Medulla oblongata (tissue), 1 donor: ENCODE data around the gene ENTPD8.
"Not testable (repeated sequence)": the region's sequence is repeated elsewhere in the genome, so short reads cannot be mapped to it uniquely, and the experiment has no call there.

Experiments
- DNase-seq: peaks from one replicate; pipeline ENCODE4 v3.0.0-alpha.2; 2015; ENCODE audit errors: extremely low spot score

Gene ENTPD8

DNA sequence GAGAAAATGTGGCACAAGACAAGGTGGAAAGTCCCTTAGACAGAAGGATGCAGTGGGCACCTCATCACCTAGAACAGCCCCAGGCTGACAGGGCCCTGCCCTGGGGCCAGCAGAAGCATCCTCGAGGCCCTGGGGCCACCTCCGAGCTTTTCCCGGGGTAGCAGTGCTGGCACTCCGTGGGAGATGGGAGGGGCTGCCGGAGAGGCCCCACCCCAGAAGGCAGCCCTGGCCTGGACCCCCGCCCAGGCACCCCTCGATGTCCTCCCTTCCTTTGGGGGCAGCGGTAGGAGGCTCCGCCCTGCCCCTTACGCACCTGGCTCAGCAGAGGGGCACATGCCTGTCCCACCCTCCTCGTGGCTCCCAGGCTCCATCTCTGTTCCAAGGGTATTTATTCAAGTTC, 35.7 kb upstream of the ENTPD8 start:
- no peak for DNase-seq

GRCh38 chr9:137475666-137476065, 34.5 kb upstream of the ENTPD8 start:
- DNase-seq = no peak

- no peak for DNase-seq
Measured at GRCh38 chr9:137474271-137474670, 33.1 kb upstream of the ENTPD8 start.

DNA sequence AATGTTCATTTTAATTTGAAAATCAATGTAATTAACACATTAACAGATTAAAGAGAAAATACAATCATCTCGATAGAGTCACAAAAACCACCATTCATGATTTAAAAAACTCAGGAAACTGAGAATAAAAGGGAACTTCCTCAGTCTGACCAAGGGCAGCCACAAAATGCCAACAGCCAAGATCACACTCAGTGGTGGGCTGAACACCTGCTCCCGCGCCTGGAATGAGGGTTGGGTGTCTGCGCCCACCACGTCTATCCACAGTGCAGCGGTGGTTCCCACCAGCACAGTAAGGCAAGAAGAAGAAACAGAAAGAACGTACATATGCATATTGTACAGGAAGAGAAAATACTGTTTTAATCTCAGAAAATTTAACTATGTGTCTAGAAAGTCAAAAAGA, 29.6 kb upstream of the ENTPD8 start:
- no peak for DNase-seq

- no peak for DNase-seq
Measured at GRCh38 chr9:137467896-137468295, 26.7 kb upstream of the ENTPD8 start.

DNA sequence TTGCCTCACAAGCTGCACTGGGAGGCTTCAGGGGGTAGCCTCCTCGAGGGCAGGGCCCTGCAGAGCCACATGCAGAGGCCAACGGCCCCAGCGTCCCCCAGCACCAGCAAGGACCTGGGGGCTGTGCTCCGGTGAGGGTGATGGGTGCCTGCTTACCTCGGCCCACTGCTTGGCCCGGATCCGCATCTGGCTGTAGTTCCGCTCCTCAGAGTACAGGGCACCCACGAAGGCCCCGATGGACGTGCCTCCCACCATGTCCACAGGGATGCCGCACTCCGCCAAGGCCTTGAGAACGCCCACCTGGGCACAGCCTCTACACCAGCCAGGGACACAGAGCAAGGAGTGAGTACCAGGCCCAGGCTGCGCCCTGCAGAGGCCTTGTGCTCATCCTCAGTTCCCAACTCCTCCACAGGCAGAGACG, 26.0 kb upstream of the ENTPD8 start:
- DNase-seq = no peak

DNA sequence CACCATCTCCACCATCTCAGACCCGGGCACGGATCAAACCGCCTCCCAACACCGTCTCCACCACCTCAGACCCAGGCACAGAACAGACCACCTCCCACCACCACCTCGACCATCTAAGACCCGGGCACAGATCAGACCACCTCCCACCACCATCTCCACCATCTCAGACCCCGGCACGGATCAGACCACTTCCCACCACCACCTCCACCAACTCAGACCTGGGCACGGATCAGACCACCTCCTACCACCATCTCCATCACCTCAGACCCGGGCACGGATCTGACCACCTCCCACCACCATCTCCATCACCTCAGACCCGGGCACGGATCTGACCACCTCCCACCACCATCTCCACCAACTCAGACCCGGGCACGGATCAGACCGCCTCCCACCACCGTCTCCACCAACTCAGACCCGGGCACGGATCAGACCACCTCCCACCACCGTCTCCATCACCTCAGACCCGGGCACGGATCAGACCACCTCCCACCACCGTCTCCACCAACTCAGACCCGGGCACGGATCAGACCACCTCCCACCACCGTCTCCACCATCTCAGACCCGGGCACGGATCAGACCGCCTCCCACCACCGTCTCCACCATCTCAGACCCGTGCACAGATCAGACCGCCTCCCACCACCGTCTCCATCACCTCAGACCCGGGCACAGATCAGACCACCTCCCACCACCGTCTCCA, 25.4 kb upstream of the ENTPD8 start:
- not testable (repeated sequence) for DNase-seq

DNA sequence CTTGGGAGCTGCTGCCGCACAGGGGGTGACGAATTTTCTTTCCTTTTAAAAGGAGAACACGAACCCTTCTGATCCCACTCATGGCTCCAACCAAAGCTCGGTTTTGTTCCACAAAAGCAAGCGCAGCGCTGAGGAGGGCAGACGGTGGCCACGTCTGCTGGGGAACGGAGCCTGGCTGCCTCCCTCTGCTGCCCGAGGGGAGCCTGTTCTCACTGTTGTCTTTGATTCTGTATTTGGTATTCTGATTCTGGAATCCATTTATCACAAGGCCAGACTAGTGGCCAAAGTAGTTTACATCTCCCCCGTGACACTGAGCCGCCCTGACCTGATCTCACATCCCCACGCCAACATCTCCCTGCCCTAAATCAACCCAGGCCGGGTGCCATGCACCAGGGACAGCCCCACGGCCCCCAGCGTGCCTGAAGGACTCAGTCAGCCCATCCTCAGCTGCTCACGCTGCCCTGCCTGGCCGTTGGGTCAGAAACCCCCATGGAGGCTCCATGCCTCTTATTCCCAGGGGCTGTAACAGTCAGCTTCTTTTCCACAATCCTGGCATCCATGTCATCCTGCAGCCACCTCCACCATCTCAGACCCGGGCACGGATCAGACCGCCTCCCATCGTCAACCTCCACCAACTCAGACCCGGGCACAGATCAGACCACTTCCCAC, 24.7 kb upstream of the ENTPD8 start:
- DNase-seq = no peak

GRCh38 chr9:137465000-137465719, 24.0 kb upstream of the ENTPD8 start:
- no peak for DNase-seq

GRCh38 chr9:137464291-137464999, 23.3 kb upstream of the ENTPD8 start:
- no peak for DNase-seq

GRCh38 chr9:137463931-137464290, 22.8 kb upstream of the ENTPD8 start:
- no peak for DNase-seq

DNA sequence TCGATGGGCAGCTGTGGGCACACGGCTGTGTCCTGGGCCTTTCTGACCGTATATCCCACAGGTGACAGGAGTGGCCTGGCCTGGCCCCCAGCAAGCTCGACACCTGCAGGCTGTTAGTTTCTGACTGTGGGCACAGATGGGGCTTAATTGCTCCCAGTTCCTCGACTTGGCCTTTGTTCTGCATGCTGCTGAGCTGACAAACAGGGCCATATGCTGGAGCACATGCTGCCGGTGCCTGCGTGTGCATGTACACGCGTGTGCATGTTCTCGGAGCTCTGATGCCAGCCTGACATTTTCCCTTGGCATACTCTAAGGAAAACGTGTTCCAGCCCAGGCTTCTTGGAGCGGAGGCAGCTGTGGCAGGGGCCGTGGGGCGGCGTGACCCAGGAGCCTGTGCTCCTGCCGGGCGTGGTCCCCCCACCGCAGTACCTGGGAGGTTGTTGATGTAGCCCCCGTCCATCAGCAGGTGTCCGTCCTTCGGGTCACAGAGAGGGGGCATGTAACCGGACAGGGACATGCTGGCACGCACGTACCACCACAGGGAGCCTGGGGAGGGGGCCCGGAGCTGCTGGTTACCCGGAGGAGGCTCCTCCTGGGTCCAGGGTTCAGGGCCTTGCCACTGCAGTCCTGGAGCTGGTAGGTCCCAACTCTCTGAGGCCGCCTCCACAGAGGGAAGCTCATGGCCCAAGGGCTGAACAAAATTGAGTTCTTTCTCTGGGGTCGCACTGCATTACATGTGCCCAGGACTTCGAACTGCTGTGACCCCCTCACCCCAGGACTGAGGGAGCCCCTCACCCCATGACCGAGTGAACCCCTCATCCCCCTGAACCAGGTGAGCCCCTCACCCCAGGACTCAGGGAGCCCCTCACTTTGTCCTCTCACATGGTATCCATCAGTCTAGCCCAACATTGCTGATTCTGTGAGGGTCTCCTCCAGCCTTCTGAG, 22.1 kb upstream of the ENTPD8 start:
- DNase-seq = no peak

DNA sequence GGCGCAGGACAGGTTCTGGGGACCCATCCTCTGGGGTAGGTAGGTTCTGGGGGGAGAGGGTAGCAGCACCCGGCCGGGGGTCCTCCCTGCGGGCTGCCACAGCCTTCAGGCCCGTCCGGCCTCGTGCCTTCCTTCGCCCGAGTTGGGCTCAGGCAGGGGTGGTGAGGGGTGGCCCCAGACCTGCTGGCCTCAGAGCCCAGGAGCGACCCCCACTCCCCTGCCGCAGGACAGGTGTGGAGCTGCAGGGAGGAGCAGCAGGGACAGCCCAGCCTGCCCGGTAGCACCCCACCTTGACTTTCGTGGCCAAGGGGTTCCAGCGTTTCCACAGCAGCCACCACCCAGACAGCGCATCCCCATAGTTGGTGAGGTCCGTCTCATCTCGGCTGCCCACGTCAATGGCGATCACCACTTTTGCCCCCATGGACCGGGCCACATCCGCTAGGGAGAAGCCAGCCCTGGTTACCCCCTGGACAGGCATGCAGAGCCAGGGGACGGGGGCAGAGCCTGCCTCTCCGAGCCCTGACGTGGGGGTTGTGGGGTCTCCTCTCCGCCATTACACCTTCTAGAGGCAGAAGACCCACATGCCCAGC, 21.3 kb upstream of the ENTPD8 start:
- DNase-seq = no peak

DNA sequence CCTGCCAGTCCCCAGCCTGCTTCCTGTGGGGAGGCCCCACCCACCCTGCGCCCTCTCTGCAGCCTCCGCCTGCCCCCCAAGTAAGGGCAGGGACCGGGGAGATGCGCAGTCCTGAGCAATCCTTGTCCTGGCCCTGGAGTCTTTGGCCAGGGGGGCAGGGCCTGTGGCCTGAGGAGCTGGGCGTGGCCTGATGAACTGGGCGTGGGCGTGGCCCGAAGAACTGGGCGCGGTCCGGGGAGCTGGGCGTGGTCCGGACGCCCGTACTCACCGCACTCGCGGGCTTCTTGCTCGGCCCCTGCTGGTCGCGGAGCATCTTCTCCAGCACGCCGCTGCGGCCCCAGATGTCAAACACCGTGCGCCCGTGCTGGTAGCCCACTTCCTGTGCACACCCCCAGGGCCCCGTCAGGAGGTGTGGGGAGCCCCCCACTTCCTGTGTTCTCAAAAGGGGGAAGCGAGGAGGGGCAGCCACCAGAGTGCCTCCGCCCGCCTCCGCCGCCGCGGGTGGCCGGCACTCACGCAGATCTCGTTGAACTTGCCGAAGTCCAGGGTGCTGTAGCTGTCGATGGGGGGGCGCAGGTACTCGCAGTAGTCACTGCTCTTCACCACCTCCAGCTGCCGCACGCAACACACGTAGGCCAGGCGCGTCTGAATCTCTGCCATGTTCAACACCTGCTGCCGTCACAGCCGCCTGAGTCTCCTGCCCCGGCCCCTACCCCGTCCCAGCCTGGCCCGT, 20.7 kb upstream of the ENTPD8 start:
- no peak for DNase-seq

DNA sequence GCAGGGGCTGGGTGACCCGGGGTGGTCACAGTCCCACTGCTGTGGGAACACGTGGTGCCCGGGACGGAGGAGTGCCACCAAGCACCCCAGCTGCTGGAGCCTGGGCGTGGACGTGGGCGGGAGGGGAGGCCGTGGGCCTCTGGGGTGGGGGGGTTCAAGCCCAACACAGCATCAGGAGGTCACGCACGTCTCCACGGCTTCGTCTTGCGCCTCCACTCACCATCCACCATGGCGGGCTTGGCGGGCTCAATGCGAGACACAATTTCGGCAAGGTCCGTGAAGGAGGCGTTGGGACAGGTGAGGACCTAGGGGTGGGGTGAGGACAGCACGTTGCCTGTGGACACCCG, 20.1 kb upstream of the ENTPD8 start:
- DNase-seq = no peak

- DNase-seq = no peak
Measured at GRCh38 chr9:137460363-137461315, 19.5 kb upstream of the ENTPD8 start.

DNA sequence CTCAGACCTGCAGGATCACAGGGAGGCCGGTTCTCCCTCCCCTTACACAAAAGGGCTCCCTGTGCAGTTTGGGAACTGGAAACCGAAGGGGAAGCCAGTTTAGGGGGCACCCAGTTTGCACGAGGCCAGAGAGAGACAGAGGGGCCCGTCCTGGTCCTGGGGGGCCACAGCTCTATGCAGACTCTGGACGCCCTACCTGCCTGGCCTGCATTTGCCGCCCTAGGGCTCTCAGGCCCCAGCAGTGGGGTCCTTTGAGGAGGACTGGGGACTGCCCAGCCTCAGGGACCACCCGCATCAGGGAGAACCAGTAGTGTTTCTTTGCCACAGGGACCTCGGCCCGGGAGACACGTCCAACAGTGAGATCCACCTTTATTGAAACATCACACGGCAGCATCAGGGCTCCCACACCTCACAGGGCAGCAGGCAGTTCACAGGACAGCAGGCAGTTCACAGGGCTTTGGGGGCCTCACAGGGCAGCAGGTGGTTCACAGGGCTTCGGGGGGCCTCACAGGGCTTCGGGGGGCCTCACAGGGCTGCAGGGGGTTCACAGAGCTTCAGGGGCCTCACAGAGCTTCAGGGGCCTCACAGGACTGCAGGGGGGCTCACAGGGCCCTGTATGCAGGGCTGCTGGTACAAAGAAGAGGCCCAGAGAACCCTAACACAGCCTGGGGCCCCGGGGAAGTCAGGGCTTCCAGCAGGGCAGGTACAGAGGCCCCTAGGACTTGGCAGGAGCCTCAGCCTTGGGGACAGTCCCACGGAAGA, 18.6 kb upstream of the ENTPD8 start:
- no peak for DNase-seq

GRCh38 chr9:137459152-137459600, 18.0 kb upstream of the ENTPD8 start, which contains the start of gene NSMF:
TSS of gene NSMF (minus strand) at chr9:137459334. CDS start at chr9:137459102, 232 bp downstream.
- peak; percentile 97 for DNase-seq
